Stimulated activated CD4-positive, alpha-beta T cell treated with anti-CD3 and anti-CD28 coated beads, Interleukin-12 subunit alpha, Interleukin-12 subunit beta, amount 100 ng/mL, for 4 hours (primary cell): Measurements from ENCODE around the gene LIMS2.
A peak's percentile ranks its signal among the peaks of the same experiment; 100 is the strongest.

Experiments
- DNase-seq: peaks from one replicate; pipeline ENCODE4 v3.0.0-alpha.2; 2020

The LIMS2 gene

DNA sequence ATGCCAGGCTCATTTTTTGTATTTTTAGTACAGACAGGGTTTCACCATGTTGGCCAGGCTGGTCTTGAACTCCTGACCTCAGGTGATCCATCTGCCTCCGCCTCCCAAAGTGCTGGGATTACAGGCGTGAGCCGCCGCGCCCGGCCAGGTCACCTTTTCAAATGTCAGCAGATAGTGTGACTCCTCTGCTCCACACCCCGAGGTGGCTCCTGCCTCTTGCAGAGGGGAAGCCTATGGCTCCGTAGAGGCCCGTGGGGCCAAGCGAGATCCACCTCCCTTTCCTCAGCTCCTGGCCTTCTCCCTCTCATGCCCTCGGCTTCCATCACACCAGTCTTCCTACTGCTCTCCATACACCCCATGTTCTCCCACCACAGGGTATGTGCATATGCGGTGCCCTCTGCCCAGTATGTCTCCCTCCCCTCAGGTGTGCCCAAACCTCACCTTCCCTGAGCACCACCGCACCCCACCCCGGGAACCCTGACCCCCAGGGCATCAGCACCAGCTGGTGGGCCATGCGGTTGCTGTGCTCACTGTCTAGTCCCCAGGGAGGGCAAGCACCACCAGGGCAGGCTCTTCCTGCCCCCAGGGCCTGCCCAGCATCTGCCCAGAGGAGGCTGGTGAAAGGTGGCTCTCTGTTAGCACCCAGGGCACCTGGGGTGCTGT is 18.6 kb downstream of the LIMS2 start:
- no peak for DNase-seq

DNA sequence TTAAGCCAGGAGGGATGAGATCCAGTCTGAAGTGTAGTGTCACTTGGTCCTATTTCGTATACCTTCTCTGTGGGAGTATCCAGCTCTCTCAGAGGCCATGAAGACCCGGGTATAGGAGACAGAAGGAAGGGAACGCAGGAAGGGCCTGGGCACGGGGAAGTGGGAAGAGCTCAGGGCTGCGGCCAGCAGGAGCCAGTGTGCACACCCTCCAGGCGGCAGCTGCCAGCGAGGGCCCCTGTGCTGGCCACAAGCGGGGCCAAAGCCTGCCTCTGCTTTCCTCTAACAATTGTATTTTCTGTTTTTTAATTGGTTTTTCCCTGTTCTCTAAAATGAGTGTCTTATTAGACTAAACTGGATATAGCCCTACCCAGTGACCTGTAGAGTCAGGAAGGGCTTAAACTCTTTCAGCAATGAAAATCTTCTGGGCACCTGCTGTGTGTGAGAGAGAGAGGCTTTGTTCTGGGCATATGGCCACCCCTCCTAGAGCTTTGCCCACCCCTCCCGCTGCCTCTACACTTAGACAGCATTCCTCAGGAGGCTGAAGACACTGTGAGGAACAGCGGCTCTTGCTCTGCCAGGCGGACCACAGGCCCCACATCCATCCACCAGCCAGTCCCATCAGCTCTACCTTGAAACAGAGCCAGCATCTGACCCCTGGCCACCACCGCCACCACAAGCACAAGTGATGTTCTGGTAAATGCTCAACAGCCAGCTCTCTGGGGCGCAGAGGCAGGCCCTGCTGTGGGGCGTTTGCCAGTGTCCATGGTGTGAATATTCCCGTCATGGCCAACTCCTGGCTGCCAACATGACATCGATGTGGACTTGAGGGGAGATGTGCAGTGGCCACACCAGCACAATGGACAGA is 19.9 kb downstream of the LIMS2 start:
- DNase-seq, result no peak

DNA sequence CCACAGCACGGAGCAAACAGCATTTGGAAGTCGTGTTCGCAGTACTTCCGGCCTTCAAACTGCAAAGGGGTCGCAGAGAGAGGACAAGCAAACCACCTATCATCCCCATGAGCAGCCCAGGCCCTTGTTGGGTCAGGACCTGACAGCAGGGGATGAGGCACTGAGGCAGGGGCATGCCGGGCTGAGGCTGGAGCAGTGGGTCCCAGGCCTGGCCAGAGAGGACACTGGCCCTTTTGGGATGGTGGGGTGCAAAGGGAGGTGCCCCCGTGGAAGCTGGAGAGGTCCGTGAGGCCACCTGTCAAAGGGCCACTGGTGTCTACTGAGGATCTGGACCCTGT is 20.5 kb downstream of the LIMS2 start:
- no peak for DNase-seq

DNA sequence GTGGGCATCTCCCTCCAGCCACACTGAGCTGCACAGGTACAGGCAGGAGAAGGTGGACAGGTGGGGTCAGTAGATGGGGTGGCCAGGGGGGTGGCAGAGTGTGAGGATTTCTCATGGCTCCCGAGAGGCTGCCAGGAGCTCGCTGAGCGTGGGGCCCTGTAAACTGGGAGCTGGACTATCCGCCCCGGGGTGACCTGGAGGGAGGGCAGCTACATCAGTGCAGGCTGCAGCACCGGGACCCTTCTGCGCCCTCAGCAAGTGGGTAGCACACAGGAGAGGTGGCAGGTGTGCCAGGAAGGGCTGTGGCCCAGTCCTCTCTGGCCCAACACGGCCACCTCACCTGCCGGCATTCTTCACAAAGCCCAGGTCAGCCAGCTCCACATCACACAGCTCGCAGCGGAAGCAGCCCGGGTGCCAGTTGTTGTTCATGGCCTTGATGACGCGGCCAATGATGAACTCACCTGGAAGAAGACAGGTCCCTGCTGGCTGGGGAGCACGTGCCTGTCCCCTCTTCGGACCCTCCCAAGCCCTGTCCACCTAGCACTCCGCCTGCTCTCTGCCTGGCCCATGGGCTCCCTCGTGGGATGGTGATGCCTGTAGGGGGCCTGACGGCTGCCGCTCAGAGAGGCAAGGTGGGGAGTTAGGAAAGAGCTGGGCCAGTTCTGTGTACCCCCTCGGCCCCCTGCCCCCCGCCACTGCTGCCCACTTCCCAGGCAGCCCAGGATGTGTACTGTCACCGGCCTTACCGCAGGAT is 21.1 kb downstream of the LIMS2 start:
- no peak for DNase-seq

DNA sequence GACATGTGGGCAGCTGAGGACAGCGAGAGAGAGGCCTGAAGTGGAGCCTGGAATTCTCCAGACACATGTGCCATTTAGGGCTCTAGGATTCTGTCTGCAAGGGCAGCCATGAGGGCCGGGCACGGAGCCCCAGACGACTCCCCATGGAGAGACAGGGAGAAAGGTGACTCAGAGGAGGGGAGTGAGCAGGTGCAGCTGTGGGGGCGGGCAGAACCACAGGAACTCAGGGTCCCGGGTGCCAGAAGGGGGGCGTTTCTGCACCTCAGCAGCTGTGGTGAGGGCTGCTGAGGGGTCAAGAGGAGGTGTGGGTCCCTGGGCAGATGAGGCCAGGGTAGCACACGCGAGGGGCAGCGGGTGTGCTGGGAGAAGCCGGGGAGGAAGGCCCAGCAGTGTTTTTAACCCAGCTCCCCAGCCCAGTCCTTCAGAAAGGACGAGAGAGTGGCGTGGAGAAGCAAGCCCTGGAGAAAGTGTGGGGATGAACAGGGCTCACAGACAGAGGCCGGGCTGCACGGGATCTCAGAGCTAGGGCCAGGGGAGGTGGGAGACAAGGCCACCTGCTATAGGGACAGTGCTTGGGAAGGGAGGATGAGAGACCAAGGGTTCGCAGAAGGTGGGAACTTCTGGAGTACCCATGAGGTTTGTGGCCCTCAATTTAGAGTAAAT is 21.8 kb downstream of the LIMS2 start:
- DNase-seq, result no peak

DNA sequence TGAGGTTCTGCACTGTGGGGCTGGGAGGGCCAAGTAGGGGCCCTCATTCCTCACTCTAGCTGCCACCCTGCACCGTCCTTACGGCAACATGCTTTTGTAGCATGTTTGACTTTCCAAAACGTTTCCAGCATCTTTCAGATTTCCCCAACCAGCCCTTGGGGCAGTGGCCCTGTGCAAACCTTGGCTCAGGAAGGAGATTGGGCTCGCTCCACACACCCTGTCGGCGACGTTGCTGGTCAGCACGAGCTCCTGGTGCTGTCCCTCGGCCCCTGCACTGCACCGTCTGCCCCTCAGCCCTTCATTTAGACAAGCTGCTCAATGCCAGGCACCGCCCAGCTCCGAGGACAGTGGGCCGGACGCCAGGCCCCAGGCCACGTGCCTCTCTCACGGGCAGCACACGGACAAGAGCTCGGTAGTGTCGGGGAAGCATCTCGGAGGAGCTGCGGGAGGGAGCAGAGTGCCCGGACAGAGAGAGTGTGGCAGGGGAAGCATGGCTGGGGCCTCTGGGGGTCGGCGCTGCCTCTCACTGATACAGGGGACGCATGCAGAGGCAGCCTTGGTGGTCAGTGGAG is 22.5 kb downstream of the LIMS2 start:
- DNase-seq, result no peak

DNA sequence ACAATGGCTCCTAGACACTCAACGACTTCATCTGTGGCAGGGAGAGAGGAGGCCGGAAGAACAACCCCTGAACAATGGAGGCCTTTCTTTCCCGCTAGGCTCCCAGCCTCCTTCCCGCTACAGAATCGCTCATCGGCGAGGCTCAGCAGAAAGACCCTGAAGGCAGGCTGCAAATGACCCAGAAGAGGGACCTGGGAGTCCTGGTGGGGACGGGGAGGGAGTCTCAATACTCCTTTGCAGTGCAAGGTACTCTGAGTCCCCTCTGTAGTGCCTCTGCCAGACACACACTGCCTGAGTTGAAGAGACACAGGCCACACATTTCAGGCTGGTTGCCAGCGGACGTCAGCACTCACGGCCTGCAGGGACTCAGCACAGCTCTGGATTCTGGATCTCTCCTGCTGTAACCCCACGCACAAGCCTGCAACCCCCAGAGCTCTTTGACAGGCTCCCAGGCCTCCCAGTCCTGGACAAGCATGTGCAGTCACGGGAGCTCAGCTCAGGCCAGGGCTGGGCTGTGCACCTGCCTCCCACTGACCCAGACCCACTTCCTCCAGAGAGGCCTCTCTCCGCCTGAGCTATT is 23.3 kb downstream of the LIMS2 start:
- no peak for DNase-seq

DNA sequence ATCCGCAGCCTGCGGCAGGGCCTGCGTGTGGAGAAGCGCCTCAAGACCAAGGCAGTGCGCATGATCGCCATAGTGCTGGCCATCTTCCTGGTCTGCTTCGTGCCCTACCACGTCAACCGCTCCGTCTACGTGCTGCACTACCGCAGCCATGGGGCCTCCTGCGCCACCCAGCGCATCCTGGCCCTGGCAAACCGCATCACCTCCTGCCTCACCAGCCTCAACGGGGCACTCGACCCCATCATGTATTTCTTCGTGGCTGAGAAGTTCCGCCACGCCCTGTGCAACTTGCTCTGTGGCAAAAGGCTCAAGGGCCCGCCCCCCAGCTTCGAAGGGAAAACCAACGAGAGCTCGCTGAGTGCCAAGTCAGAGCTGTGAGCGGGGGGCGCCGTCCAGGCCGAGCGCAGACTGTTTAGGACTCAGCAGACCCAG is 23.9 kb downstream of the LIMS2 start:
- DNase-seq, result no peak

DNA sequence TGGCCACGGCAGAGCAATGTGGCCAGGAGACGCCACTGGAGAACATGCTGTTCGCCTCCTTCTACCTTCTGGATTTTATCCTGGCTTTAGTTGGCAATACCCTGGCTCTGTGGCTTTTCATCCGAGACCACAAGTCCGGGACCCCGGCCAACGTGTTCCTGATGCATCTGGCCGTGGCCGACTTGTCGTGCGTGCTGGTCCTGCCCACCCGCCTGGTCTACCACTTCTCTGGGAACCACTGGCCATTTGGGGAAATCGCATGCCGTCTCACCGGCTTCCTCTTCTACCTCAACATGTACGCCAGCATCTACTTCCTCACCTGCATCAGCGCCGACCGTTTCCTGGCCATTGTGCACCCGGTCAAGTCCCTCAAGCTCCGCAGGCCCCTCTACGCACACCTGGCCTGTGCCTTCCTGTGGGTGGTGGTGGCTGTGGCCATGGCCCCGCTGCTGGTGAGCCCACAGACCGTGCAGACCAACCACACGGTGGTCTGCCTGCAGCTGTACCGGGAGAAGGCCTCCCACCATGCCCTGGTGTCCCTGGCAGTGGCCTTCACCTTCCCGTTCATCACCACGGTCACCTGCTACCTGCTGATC is 24.4 kb downstream of the LIMS2 start:
- DNase-seq, result no peak

DNA sequence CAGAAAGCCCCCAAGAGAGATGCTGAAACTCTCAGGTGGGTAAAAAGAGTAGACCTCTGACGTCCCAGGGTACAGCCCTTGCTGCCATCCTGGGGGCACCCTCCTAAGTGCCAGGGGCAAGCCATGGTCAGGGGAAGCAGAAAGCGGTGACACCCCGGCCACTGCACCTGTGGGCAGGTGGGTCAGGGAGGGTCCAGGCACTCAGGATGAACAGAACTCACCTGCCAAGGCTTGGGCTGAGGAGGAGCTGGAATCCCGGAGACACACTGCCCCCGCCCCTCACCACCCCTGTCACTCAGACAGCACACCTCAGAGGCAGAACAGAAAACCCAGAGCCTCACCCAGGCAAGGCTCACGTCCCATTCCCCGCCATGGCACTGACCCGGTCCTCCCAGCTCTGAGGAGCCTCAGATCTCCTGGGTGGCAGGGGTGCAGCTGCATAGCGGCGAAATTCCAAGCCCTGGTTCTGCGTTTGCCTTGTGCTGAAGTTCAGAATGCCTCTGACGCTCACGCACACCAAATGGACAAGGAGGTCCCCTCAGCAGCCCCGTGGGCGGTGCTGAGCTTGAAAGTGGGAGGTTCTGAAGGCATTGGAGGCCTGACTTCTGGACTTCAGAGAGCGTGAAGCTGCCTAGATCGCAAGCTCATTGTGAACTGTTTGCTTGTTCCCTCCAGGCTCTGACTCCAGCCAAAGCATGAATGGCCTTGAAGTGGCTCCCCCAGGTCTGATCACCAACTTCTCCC is 25.1 kb downstream of the LIMS2 start:
- DNase-seq, result no peak

DNA sequence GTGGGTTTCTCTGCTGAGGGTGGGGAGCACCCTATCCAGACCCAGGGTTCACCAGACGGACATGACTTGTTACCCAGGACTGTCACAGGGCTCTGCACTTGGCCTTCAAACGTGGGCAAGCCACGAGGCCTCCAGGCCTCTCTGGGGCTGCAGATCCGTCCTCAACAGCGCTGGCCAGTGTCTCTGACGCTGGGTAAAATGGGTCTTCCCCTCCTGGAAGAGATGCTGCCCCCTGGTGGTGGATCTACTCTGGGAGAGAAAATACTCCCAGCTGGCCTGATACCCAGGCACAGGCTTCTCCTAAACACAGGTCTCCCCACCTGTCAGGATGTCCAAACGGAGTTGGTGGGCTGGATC is 25.7 kb downstream of the LIMS2 start:
- DNase-seq, result peak; percentile 83

DNA sequence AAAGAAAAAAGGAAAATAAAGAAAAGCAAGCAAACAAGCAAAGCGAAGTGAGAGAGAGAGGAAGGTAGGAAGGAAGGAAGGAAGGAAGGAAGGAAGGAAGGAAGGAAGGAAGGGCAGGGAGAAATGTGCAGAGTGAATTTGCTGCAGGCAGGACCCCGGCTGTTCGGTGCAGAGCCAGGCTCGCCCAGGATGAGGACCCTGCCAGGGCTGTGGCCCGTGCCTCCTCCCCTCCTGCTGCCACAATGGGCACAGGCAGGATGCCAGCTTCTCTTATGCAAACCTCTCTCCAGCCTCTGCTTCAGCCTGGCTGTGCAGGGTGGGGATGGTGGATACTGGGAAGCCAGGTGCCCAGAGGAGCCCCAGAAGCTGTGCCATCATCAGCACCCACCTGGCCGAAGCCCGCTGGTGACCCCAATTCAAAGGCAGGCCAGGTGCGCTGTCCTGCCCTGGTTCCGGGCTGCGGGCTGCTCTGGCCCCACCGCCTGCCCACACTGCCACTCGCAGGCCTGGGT is 26.2 kb downstream of the LIMS2 start:
- DNase-seq, result no peak

DNA sequence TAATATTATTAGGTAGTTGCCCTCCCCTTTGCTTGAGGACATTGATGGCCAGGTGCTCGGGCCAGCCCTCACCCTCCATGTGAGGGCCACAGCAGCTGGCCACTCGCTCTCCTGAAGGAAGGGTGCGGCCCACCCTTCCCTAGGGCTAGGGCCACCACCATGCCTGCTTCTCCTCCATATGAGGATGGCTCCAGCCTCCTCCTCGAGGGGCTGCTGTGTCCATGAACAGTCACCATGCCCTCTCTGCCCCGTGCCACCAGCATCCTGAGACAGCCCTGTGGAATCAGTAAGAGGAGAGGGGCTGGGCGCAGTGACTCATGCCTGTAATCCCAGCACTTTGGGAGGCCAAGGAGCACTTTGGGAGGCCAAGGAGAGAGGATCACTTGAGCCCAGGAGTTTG is 27.0 kb downstream of the LIMS2 start:
- DNase-seq, result no peak

DNA sequence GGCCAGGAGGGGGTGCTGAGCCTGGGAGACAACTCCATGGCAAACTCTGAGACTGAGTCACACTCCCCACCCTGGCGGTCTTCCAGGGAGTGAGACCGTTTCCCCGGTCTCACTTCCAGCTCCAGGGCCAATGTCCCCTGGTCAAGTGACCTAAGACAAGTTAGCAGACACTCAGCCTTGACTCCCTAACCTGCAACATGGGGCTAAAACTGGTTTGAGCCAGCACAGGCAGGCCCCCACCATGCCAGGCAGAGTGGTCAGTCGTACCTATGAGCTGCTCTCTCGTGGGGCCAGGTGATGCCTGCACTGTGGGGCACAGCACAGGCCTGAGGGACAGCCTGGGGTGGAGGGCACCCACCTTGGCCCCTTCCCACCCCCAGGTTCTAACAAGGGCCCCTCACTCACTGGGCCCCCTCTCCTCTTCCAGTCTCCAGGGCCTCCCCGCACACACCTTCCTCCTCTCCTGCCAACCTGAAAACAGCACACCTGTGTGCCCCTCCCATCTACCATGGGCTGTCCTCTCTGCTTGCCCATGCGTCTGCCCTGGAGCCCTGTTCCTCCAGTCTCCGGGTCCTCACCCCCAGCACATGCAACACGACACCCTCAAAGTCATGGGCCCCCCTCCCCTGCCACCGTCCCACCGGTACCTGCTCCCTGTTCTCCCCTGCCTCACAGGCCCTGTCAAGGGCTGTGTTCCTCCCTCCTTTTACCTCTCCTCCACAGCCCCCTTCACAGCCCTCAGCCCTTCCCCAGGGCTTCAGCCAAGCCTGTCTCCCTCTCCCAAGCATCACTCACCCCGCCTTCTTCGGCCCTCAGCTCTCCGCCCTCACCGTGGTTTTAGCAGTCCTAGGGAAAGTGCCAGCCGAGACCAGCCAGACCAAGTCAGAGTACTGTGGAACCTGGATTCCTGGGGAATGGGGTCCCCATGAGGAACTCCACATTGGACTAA is 27.8 kb downstream of the LIMS2 start:
- DNase-seq, result no peak

DNA sequence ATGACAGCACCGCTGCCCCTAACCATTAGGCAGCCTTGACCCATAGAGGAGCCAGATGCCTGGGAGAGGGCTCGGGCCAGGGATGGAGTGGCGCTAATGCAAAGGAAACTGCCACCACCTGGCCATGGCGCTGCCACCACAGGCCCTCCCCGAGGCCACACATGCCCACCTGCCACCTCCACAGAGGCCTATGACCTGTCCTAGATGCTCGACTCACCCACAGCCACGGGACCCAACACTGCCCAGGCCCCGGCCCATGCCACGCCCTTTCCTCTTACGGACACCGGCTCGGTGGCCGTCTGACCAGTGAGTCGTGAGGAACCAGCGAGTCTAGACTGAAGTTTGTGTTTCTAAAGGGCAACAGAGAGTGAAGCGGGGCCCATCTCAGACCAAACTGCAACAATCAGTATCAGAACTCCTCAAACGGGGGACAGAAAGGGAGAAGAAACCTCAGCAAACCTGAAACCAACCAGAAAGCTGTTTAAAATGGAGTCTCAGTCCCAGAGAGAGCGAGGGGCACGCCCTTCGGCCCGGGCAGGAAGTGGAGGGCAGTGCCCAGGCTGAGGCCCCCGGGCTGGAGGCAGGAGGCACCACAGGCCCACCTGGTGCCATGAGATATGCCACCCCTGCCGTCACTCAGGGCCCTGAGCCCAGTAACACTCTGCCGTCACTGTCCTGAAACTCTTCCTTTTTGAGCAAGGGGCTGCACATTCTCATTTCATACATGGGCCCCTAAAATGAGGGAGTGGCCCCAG is 28.7 kb downstream of the LIMS2 start:
- no peak for DNase-seq

DNA sequence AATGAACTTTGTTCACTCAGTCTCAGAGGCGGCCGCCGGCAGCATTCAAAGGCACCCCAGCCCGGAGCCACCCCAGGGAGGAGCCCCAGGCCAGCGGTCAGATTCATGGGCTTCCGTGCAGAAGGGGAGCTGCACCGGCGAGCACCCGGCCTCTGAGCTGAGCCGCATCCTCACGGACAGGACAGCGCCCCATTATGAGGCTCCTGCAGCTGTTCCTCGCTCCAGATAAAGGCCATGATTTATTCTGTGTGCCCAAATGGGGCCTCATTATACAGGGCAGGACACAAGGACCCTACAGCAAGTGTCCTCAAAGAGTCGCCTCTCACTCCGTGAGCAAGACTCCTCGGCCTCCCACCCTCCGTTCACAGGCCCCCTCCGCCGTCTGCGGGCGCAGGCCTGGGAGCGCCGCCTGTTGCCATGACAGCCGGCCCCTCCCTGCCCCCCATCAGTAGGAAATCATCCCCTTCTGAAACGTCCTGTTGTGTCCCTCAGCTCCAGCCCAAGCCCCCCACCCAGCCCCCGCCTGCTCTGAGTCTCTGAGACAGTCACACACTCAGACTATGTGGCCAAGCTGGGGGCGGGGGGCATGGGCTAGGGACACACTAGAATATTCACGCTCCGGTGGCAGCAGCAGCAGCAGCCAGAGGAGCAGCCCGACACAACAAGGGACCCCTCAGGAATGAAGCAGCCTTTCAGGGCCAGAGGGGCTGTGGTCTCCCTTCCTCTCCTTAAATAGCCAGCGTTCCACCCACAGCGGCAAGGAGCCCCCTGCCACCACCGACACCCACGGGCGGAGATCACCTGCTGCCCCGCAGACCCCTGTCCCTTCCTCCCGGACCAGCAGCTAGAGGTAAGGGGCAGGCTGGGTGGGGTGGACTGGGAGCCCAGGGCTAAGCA is 29.7 kb downstream of the LIMS2 start, which contains the start of gene GPR17:
GPR17 (plus strand) TSS at position 759 of the 897 bp plus-strand sequence. CDS start 4,583 bp downstream, outside the sequence.
- no peak for DNase-seq

DNA sequence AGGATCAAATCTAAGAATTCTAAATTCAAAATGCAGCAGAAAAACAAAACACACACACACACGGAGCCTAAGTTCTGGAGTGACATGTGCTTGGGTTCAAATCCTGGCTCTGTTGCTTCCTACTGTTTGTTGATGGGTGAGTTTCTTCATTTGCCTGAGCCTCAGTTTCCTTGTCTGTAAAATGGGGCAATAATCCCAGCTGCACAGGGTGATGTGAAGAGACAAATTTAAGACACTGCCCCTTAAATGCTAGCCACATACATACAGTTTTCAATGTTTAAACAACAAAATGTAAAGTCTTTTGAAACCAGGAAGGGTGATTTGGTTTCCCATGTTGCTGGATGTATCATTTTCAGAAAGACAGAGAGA is 30.3 kb downstream of the LIMS2 start:
- no peak for DNase-seq
